ENCODE measurements around the gene PRPS1. TPM values are rescaled to one million over a fixed set of nuclear protein-coding genes. Genes with fewer than 3 reads are reported as not detected.
A peak's percentile ranks its signal among the peaks of the same experiment; 100 is the strongest.

Gene PRPS1
- total RNA-seq, 1 donor from 2014 or later = 35.6 TPM

DNA sequence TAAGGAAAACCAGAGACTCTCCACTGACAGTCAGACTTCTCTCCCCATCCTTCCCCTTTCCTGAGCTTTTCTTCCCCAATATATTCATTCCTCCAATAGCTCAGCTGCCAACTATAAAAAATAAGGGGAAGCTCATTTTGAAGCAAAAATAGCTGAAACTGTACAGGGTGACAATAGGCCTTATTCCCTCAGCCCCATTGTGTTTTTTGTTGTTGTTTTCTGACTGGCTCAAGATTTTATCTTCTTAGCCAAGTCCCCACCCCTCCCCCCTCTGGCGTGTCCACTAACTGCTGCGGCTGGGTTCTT is 26.2 kb downstream of the PRPS1 start:
- Mint-ChIP-seq H3K27ac (no peak overlapping the region), H3K4me3 (ENCODE audit: low read depth) (no peak overlapping the region), H3K9me3 (ENCODE audit: low read depth) (peaks cover 13% of the 10 kb centered on the region), H3K27me3 (peaks cover 3% of the 10 kb centered on the region), H3K36me3 (ENCODE audit: insufficient read depth) (peaks cover 3% of the 10 kb centered on the region), H3K4me1 (ENCODE audit: low read depth) (no peaks in the 10 kb centered on the region)
- TF ChIP-seq, protein P1, sequence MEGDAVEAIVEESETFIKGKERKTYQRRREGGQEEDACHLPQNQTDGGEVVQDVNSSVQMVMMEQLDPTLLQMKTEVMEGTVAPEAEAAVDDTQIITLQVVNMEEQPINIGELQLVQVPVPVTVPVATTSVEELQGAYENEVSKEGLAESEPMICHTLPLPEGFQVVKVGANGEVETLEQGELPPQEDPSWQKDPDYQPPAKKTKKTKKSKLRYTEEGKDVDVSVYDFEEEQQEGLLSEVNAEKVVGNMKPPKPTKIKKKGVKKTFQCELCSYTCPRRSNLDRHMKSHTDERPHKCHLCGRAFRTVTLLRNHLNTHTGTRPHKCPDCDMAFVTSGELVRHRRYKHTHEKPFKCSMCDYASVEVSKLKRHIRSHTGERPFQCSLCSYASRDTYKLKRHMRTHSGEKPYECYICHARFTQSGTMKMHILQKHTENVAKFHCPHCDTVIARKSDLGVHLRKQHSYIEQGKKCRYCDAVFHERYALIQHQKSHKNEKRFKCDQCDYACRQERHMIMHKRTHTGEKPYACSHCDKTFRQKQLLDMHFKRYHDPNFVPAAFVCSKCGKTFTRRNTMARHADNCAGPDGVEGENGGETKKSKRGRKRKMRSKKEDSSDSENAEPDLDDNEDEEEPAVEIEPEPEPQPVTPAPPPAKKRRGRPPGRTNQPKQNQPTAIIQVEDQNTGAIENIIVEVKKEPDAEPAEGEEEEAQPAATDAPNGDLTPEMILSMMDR (IDR thresholded peaks at IDR 0.05; ENCODE audit: unreplicated experiment) = no peak
- DNase-seq (ENCODE audit: low spot score, unreplicated experiment) = no peak

DNA sequence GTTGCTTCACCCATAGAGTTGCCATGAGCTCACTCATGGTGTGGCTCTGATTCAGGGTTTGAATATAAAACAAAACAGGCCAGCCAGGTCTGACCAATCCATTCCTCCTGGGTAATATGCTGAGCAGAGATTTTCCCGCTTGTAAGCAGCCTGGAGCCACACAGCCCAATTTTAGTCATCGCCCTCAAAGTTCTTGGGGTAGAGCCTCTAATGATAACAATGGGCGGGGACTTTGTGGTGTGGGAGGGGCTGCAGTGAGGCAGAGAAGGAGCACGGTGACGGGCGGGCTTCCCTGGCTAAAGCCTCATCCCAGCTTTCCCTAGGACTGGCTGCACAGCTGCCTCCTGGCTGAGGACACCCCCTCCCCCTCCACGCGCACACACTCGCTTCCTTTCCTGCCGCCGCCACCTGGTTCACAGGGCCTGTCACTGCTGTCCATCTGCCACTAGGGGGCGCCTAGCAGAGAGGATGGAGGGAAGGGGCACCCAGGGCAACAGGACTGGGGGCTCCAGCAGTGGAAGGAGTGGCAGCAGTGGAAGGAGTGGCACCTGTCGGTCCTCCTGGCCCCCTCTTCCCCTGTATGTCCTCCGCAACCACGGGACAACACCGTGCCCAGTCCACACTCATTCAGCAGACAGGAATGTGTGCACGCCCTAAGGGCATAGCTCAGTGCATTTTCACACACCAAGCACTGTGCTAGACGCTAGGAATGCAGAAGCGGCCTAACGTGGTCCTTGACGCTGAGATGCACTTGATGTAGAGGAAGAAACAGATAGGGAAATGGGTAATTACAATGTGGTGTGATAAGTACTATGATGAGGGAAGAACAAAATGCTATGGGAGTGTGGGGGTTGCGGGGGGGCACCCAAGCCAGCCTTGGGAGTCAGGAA is 26.8 kb downstream of the PRPS1 start:
- Mint-ChIP-seq H3K4me1 (ENCODE audit: low read depth) (no peaks in the 10 kb centered on the region), H3K9me3 (ENCODE audit: low read depth) (peaks cover 13% of the 10 kb centered on the region), H3K27ac (no peak overlapping the region), H3K4me3 (ENCODE audit: low read depth) (no peak overlapping the region), H3K36me3 (ENCODE audit: insufficient read depth) (peaks cover 2% of the 10 kb centered on the region), H3K27me3 (peaks cover 3% of the 10 kb centered on the region)
- TF ChIP-seq, protein P1 (IDR thresholded peaks at IDR 0.05; ENCODE audit: unreplicated experiment) = peak; percentile 67
- peak; percentile 61 for DNase-seq (ENCODE audit: low spot score, unreplicated experiment)

DNA sequence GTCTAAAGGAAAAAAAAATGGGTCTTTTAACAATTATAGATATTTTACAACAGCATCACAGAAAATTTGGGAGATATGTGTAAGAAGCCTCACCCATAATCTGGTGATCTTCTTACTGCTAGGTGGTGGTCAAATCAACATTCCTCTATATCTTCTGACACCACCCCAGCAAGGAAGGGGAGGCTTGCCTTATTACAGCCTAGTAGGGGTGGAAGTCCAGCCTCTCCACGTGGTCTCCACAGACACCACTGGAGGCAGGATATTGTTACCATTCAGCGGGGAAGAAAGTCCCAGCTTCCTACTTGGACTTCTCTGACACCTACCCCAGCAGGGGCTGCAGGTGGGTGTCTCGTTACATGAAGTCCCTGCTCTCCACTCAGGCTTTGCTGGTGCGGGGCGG is 28.7 kb downstream of the PRPS1 start:
- Mint-ChIP-seq H3K27me3 (peaks cover 4% of the 10 kb centered on the region), H3K4me1 (ENCODE audit: low read depth) (no peaks in the 10 kb centered on the region), H3K27ac (no peak overlapping the region), H3K9me3 (ENCODE audit: low read depth) (peaks cover 7% of the 10 kb centered on the region), H3K4me3 (ENCODE audit: low read depth) (no peak overlapping the region), H3K36me3 (ENCODE audit: insufficient read depth) (peaks cover 2% of the 10 kb centered on the region)
- TF ChIP-seq, protein P1 (IDR thresholded peaks at IDR 0.05; ENCODE audit: unreplicated experiment) = no peak
- DNase-seq (ENCODE audit: low spot score, unreplicated experiment) = no peak

DNA sequence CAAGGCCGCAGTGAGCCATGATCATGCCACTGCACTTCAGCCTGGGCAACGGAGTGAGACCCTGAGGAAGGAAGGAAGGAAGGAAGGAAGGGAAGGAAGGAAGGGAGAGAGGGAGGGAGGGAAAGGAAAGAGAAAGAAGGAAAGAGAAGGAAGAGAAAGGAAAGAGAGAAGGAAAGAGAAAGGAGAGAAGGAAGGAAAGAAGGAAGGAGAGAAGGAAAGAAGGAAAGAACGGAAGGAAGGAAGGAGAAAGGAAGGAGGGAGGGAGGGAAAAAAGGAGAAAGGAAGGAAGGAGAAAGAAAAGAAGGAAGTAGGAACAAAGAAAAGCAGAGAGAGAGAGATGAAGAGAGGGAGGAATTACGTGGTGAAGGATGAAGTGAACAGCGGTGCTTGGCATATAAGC is 30.4 kb downstream of the PRPS1 start:
- no peaks in the 10 kb centered on the region for H3K4me1 Mint-ChIP-seq (ENCODE audit: low read depth)
- H3K36me3 Mint-ChIP-seq (ENCODE audit: insufficient read depth) = peaks cover 2% of the 10 kb centered on the region
- peaks cover 11% of the 10 kb centered on the region for H3K27me3 Mint-ChIP-seq
- no peak for DNase-seq (ENCODE audit: low spot score, unreplicated experiment)
- peaks cover 7% of the 10 kb centered on the region for H3K9me3 Mint-ChIP-seq (ENCODE audit: low read depth)
- TF ChIP-seq, protein P1 (IDR thresholded peaks at IDR 0.05; ENCODE audit: unreplicated experiment) = no peak
- no peak overlapping the region for H3K4me3 Mint-ChIP-seq (ENCODE audit: low read depth)
- no peak overlapping the region for H3K27ac Mint-ChIP-seq

DNA sequence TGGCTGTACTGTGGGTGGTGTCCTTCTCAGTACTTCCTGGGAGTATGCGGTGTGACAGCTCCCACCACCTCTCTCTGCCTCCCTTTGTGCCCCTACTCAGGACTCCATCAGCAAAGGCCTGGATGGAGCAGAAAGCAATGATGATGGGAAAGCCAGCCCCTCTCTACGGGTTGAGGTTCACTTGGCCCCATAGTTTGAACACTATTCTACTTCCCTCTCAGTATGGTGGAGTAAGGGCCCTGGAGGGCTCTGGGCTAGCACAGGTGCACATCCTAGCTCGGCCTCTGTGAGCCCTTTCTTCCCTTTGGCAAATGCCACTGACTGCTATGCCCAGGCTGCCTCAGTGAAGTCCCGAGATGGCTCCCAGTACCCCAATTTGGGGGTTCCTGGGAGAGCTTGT is 31.0 kb downstream of the PRPS1 start:
- H3K4me1 Mint-ChIP-seq (ENCODE audit: low read depth) = no peaks in the 10 kb centered on the region
- TF ChIP-seq, protein P1 (IDR thresholded peaks at IDR 0.05; ENCODE audit: unreplicated experiment) = no peak
- H3K4me3 Mint-ChIP-seq (ENCODE audit: low read depth) = no peak overlapping the region
- DNase-seq (ENCODE audit: low spot score, unreplicated experiment) = no peak
- H3K36me3 Mint-ChIP-seq (ENCODE audit: insufficient read depth) = peaks cover 2% of the 10 kb centered on the region
- H3K27me3 Mint-ChIP-seq = peaks cover 11% of the 10 kb centered on the region
- H3K9me3 Mint-ChIP-seq (ENCODE audit: low read depth) = peaks cover 7% of the 10 kb centered on the region
- H3K27ac Mint-ChIP-seq = no peak overlapping the region
